ENCODE measurements around the gene PVR. TPM values are rescaled to one million over a fixed set of nuclear protein-coding genes. Genes with fewer than 3 reads are reported as not detected.

PVR gene
- total and polyA plus RNA-seq, 10 of the 15 experiments (the other 5 are each of a cell fraction or from before 2014, with no cell fraction given), result 0.07 to 4.0 (median 1.9) TPM

DNA sequence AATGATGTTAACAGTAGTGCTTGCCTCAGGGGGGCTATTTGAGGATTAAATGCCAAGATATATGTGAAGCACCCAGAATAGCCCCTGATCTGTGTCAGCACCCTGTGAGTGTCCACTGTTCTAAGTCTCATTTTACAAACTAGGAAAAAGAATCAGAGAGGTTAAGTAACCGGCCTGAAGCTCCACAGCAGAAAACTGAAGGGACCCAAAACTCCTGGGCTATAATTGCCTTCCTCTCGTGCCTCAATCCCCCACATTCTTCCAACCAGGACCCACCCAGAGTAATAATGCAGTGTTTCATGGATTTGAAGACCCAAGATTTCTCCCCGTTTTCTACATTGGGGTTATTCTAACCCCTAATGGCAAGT, 2.3 kb downstream of the PVR start:
- H2AFZ ChIP-seq (ENCODE audit: control insufficient read depth, low read depth, low read length), result no peak overlapping the region
- no peaks in the 10 kb centered on the region for H3K79me2 ChIP-seq (ENCODE audit: control insufficient read depth, insufficient read depth, low read length)
- intact Hi-C loops (cut with micrococcal nuclease; ENCODE audit: unreplicated experiment), result no loop called here
- no peak overlapping the region for H3K4me2 ChIP-seq (ENCODE audit: control insufficient read depth, insufficient read depth)
- no peaks in the 10 kb centered on the region for H3K9me3 ChIP-seq (replicated peaks; ENCODE audit: control insufficient read depth, insufficient read depth, low read length)
- SMC1A ChIA-PET (ENCODE audit: uncharacterized antibody, unreplicated experiment), result no interaction called here
- H3K36me3 ChIP-seq (ENCODE audit: control insufficient read depth in 2 of 2, insufficient read depth in 2 of 2, low read length in 1 of 2), result no peaks in the 10 kb centered on the region
- RAD21 ChIA-PET (ENCODE audit: unreplicated experiment), result no interaction called here
- no TSS peak for BruUV-seq (replicated peaks)
- WGBS (ENCODE audit: insufficient coverage, insufficient replicate concordance, low lambda C conversion rate, missing lambda C conversion rate), result 29% methylated on average over 3 of the region's 3 CpGs
- DNase-seq (ENCODE audit: low read depth, low spot score) (no peak), ATAC-seq (no peak), FAIRE-seq (no peak)
- peaks cover 0 to 2% of the 10 kb centered on the region in 2 experiments; a peak in 1 of 4 replicates for H3K27me3 ChIP-seq (replicated peaks in 1 of 2; ENCODE audit: control insufficient read depth in 2 of 2, insufficient read depth in 2 of 2, low read length in 1 of 2)
- no peaks in the 10 kb centered on the region for H3K4me1 ChIP-seq (ENCODE audit: control insufficient read depth, insufficient read depth, low read length)
- POLR2A ChIA-PET, result no interaction called here
- CTCF ChIA-PET, result no interaction called here
- no peaks in the 10 kb centered on the region for H4K20me1 ChIP-seq (ENCODE audit: control insufficient read depth, insufficient read depth)
- H3K27ac ChIP-seq (ENCODE audit: control insufficient read depth, insufficient read depth), result no peak overlapping the region
- no peak overlapping the region for H3K9ac ChIP-seq (ENCODE audit: control insufficient read depth, insufficient read depth, low read length)
- no peak overlapping the region for H3K4me3 ChIP-seq
- in situ Hi-C loops (cut with MboI), result no loop called here
- TF ChIP-seq FOXK2 (IDR thresholded peaks at IDR 0.05), result no peak
- TF ChIP-seq RUNX3 (IDR thresholded peaks at IDR 0.05; ENCODE audit: low read length), result no peak
- TF ChIP-seq CBX5 (IDR thresholded peaks at IDR 0.05; ENCODE audit: low read depth), result no peak
- no peak for TF ChIP-seq SIN3A (IDR thresholded peaks at IDR 0.05; ENCODE audit: low read depth, low read length)
- no peak for TF ChIP-seq BCL11A (IDR thresholded peaks at IDR 0.05; ENCODE audit: low read depth, low read length)
- no peak for TF ChIP-seq NR2F1 (conservative IDR thresholded peaks at IDR 0.05)
- TF ChIP-seq ZNF24 (IDR thresholded peaks at IDR 0.05), result no peak
- no peak for TF ChIP-seq USF2 (IDR thresholded peaks at IDR 0.05; ENCODE audit: borderline replicate concordance, low read depth, low read length)
- TF ChIP-seq EZH2 (IDR thresholded peaks at IDR 0.05; ENCODE audit: borderline replicate concordance, control insufficient read depth, low read depth, low read length), result no peak
- no peak for TF ChIP-seq PAX5 (IDR thresholded peaks at IDR 0.05; ENCODE audit: borderline replicate concordance, low read depth, low read length)
- TF ChIP-seq NKRF (conservative IDR thresholded peaks at IDR 0.05), result no peak
- no peak for TF ChIP-seq REST (IDR thresholded peaks at IDR 0.05; ENCODE audit: low read depth, low read length)
- TF ChIP-seq RELB (IDR thresholded peaks at IDR 0.05; ENCODE audit: low read depth), result no peak
- no peak for TF ChIP-seq NR2C1 (IDR thresholded peaks at IDR 0.05)
